Measurements from ENCODE around the gene PTPRC.

GRCh38 chr1:198755715-198756114 lies 116.9 kb downstream of the PTPRC start:
- no peak for TF ChIP-seq CTCF (IDR thresholded peaks at IDR 0.05; ENCODE audit: extremely low read depth in 1 of 2, insufficient read depth in 1 of 2, low read depth in 1 of 2, low read length in 2 of 2)
- no peak for TF ChIP-seq POLR2A (IDR thresholded peaks at IDR 0.05; ENCODE audit: low read depth, low read length)
